HEK293 (cell line): ENCODE results near the gene TTC12.

Experiments
- GLI4 ChIP-seq: fragments of 450-650 bp; formaldehyde crosslinking; IDR thresholded peaks from 2 replicates; pipeline ENCODE4 v1.5.1; 2016; ENCODE audit warnings: missing biosample characterization, missing genetic modification characterization
- TCF7L2 ChIP-seq: IDR thresholded peaks from 2 replicates; pipeline ENCODE4 v1.6.1; 2011; ENCODE audit warnings: low read depth, mild to moderate bottlenecking, inconsistent platforms, low read length, moderate library complexity, borderline replicate concordance
- ZBTB17 ChIP-seq: fragments of 450-650 bp; formaldehyde crosslinking; IDR thresholded peaks from 2 replicates; pipeline ENCODE4 v1.5.1; 2016; ENCODE audit warnings: missing biosample characterization, missing genetic modification characterization
- ZBTB8A ChIP-seq: fragments of 450-650 bp; formaldehyde crosslinking; IDR thresholded peaks from 2 replicates; pipeline ENCODE4 v1.5.1; 2016; ENCODE audit warnings: missing biosample characterization, missing genetic modification characterization
- ZNF239 ChIP-seq: fragments of 450-650 bp; formaldehyde crosslinking; IDR thresholded peaks from 2 replicates; pipeline ENCODE4 v1.5.1; 2016; ENCODE audit warnings: missing biosample characterization, missing genetic modification characterization
- ZNF341 ChIP-seq: fragments of 450-650 bp; formaldehyde crosslinking; IDR thresholded peaks from 2 replicates; pipeline ENCODE4; 2016; ENCODE audit warnings: low read depth, missing biosample characterization, missing genetic modification characterization
- ZNF777 ChIP-seq: fragments of 450-650 bp; formaldehyde crosslinking; IDR thresholded peaks from 2 replicates; pipeline ENCODE4 v1.5.1; 2017; ENCODE audit warnings: missing biosample characterization, missing genetic modification characterization, borderline replicate concordance
- TF ChIP-seq, protein P1 (sequence below): fragments of 450-650 bp; formaldehyde crosslinking; IDR thresholded peaks from 2 replicates; pipeline ENCODE4 v1.5.1; 2016; ENCODE audit warnings: missing biosample characterization, missing genetic modification characterization
- TF ChIP-seq, protein P2 (sequence below): fragments of 450-650 bp; formaldehyde crosslinking; IDR thresholded peaks from 2 replicates; pipeline ENCODE4 v1.5.1; 2016; ENCODE audit warnings: missing biosample characterization, missing genetic modification characterization
- TF ChIP-seq, protein P3 (sequence below): fragments of 450-650 bp; formaldehyde crosslinking; IDR thresholded peaks from 2 replicates; pipeline ENCODE4 v1.5.1; 2017; ENCODE audit warnings: missing biosample characterization, missing genetic modification characterization
- TF ChIP-seq, protein P4 (sequence below): fragments of 450-650 bp; formaldehyde crosslinking; IDR thresholded peaks from 2 replicates; pipeline ENCODE4 v1.5.1; 2016; ENCODE audit warnings: missing biosample characterization, missing genetic modification characterization, low read depth

DNA sequence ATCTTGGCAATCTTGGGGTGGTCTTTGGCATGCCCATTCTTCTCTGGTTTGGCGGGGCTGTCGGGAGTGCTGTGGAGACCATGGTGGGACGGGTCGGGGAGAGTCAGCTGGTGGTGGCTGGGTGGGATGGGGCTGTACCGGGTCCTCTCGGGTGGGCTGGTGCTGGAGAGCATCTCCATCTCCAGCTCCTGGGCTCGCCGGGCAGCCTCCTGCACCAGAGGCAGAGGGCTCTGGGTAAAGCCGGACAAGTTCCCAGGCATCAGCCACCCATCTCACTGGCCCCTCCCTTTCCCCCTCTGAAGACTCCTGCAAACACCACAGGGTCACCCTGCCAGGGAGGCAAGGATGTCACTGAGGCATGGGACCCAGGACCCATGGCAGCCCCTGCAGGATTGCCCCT lies 98.3 kb downstream of the TTC12 start:
- TF ChIP-seq ZBTB17 (tag by site-specific recombination), result no peak
- TF ChIP-seq, protein P1, sequence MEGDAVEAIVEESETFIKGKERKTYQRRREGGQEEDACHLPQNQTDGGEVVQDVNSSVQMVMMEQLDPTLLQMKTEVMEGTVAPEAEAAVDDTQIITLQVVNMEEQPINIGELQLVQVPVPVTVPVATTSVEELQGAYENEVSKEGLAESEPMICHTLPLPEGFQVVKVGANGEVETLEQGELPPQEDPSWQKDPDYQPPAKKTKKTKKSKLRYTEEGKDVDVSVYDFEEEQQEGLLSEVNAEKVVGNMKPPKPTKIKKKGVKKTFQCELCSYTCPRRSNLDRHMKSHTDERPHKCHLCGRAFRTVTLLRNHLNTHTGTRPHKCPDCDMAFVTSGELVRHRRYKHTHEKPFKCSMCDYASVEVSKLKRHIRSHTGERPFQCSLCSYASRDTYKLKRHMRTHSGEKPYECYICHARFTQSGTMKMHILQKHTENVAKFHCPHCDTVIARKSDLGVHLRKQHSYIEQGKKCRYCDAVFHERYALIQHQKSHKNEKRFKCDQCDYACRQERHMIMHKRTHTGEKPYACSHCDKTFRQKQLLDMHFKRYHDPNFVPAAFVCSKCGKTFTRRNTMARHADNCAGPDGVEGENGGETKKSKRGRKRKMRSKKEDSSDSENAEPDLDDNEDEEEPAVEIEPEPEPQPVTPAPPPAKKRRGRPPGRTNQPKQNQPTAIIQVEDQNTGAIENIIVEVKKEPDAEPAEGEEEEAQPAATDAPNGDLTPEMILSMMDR (tag by site-specific recombination), result no peak
- TF ChIP-seq, protein P2, sequence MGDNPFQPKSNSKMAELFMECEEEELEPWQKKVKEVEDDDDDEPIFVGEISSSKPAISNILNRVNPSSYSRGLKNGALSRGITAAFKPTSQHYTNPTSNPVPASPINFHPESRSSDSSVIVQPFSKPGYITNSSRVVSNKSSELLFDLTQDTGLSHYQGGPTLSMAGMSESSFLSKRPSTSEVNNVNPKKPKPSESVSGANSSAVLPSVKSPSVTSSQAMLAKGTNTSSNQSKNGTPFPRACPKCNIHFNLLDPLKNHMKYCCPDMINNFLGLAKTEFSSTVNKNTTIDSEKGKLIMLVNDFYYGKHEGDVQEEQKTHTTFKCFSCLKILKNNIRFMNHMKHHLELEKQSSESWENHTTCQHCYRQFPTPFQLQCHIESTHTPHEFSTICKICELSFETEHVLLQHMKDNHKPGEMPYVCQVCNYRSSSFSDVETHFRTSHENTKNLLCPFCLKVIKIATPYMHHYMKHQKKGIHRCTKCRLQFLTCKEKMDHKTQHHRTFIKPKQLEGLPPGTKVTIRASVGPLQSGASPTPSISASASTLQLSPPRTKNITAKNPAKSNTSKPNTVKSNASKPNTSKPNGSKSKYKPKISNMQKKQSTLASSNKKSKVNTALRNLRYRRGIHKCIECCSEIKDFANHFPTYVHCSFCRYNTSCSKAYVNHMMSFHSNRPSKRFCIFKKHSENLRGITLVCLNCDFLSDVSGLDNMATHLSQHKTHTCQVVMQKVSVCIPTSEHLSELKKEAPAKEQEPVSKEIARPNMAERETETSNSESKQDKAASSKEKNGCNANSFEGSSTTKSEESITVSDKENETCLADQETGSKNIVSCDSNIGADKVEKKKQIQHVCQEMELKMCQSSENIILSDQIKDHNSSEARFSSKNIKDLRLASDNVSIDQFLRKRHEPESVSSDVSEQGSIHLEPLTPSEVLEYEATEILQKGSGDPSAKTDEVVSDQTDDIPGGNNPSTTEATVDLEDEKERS (tag by site-specific recombination), result no peak
- TF ChIP-seq, protein P3, sequence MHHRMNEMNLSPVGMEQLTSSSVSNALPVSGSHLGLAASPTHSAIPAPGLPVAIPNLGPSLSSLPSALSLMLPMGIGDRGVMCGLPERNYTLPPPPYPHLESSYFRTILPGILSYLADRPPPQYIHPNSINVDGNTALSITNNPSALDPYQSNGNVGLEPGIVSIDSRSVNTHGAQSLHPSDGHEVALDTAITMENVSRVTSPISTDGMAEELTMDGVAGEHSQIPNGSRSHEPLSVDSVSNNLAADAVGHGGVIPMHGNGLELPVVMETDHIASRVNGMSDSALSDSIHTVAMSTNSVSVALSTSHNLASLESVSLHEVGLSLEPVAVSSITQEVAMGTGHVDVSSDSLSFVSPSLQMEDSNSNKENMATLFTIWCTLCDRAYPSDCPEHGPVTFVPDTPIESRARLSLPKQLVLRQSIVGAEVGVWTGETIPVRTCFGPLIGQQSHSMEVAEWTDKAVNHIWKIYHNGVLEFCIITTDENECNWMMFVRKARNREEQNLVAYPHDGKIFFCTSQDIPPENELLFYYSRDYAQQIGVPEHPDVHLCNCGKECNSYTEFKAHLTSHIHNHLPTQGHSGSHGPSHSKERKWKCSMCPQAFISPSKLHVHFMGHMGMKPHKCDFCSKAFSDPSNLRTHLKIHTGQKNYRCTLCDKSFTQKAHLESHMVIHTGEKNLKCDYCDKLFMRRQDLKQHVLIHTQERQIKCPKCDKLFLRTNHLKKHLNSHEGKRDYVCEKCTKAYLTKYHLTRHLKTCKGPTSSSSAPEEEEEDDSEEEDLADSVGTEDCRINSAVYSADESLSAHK, result no peak
- no peak for TF ChIP-seq TCF7L2
- no peak for TF ChIP-seq ZBTB8A (tag by site-specific recombination)
- TF ChIP-seq ZNF777 (tag by site-specific recombination), result no peak
- TF ChIP-seq ZNF341 (tag by site-specific recombination), result no peak
- TF ChIP-seq, protein P4, sequence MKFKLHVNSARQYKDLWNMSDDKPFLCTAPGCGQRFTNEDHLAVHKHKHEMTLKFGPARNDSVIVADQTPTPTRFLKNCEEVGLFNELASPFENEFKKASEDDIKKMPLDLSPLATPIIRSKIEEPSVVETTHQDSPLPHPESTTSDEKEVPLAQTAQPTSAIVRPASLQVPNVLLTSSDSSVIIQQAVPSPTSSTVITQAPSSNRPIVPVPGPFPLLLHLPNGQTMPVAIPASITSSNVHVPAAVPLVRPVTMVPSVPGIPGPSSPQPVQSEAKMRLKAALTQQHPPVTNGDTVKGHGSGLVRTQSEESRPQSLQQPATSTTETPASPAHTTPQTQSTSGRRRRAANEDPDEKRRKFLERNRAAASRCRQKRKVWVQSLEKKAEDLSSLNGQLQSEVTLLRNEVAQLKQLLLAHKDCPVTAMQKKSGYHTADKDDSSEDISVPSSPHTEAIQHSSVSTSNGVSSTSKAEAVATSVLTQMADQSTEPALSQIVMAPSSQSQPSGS (tag by site-specific recombination), result no peak
- no peak for TF ChIP-seq GLI4 (tag by site-specific recombination)
- no peak for TF ChIP-seq ZNF239
